PFSK-1 (cell line): Measurements from ENCODE around the gene PRKAR1B.

ENCODE experiments used
- FOXP2 ChIP-seq: optimal IDR thresholded peaks from 2 replicates; pipeline ENCODE3; 2011; ENCODE audit warnings: borderline replicate concordance, control low read depth, inconsistent platforms; ENCODE audit not compliant: insufficient read depth; ENCODE audit errors: extremely low read length, extremely low read depth
- POLR2AphosphoS5 ChIP-seq: IDR thresholded peaks from 2 replicates; pipeline ENCODE4 v1.6.1; 2012; ENCODE audit warnings: low read depth, mild to moderate bottlenecking, control low read depth, low read length, moderate library complexity
- REST ChIP-seq, 2 experiments: IDR thresholded peaks; 2 replicates each; pipeline versions ENCODE4 v1.6.1 to v1.8.0; 2011 to 2012; ENCODE audit warnings: low read depth in 2 of 2, low read length in 2 of 2, control low read depth in 1 of 2, inconsistent platforms in 1 of 2, mild to moderate bottlenecking in 1 of 2, moderate library complexity in 1 of 2; ENCODE audit not compliant: insufficient read depth in 1 of 2
- SIN3A ChIP-seq: IDR thresholded peaks from 2 replicates; pipeline ENCODE4 v1.6.1; 2012; ENCODE audit warnings: mild to moderate bottlenecking, low read length, moderate library complexity, borderline replicate concordance; ENCODE audit not compliant: insufficient read depth
- TAF1 ChIP-seq: IDR thresholded peaks from 2 replicates; pipeline ENCODE4 v1.6.1; 2012; ENCODE audit warnings: low read length, control low read depth, borderline replicate concordance; ENCODE audit not compliant: insufficient read depth

The PRKAR1B gene

GRCh38 chr7:631964-632830, 94.9 kb downstream of the PRKAR1B start:
- TF ChIP-seq SIN3A = no peak
- no peak for TF ChIP-seq FOXP2
- no peak for TF ChIP-seq REST (IDR thresholded peaks at IDR 0.05; ENCODE audit: insufficient read depth in 1 of 2, low read depth in 2 of 2, low read length in 2 of 2)
- no peak for TF ChIP-seq TAF1
- no peak for TF ChIP-seq POLR2AphosphoS5

GRCh38 chr7:631291-631711, 95.8 kb downstream of the PRKAR1B start:
- TF ChIP-seq POLR2AphosphoS5 (no peak), REST (IDR thresholded peaks at IDR 0.05; ENCODE audit: insufficient read depth in 1 of 2, low read depth in 2 of 2, low read length in 2 of 2) (no peak), SIN3A (no peak), FOXP2 (no peak), TAF1 (no peak)

- no peak for TF ChIP-seq FOXP2
- TF ChIP-seq SIN3A = no peak
- TF ChIP-seq TAF1 = no peak
- TF ChIP-seq POLR2AphosphoS5 = no peak
- TF ChIP-seq REST (IDR thresholded peaks at IDR 0.05; ENCODE audit: insufficient read depth in 1 of 2, low read depth in 2 of 2, low read length in 2 of 2) = no peak
Measured at GRCh38 chr7:630539-630938, 96.5 kb downstream of the PRKAR1B start.

- no peak for TF ChIP-seq TAF1
- TF ChIP-seq REST (IDR thresholded peaks at IDR 0.05; ENCODE audit: insufficient read depth in 1 of 2, low read depth in 2 of 2, low read length in 2 of 2) = no peak
- no peak for TF ChIP-seq SIN3A
- TF ChIP-seq FOXP2 = no peak
- no peak for TF ChIP-seq POLR2AphosphoS5
Measured at GRCh38 chr7:630111-630511, 97.0 kb downstream of the PRKAR1B start.
